HepG2 (cell line): ENCODE data around the gene GCHFR. TPM values are rescaled to one million over a fixed set of nuclear protein-coding genes. Genes with fewer than 3 reads are reported as not detected.

Source experiments
- CBX2 ChIP-seq, 2 experiments: fragments of 200-600 bp in 1 of 2; sonication (generic); formaldehyde crosslinking in 1 of 2; IDR thresholded peaks; 2 replicates each; pipeline versions ENCODE4 v1.7.0 to v1.8.1; 2018 to 2022; ENCODE audit warnings: low read depth in 2 of 2, low read length in 1 of 2, mild to moderate bottlenecking in 1 of 2, missing genetic modification reagents in 1 of 2
- HNF4A ChIP-seq: sonication (generic); formaldehyde crosslinking; IDR thresholded peaks from 2 replicates; pipeline ENCODE4 v1.4.0; 2020; ENCODE audit warnings: missing genetic modification reagents
- KLF13 ChIP-seq: sonication (generic); formaldehyde crosslinking; IDR thresholded peaks from 2 replicates; pipeline ENCODE4 v1.4.0; 2020; ENCODE audit warnings: mild to moderate bottlenecking, missing genetic modification reagents
- PAWR ChIP-seq: sonication (generic); formaldehyde crosslinking; IDR thresholded peaks from 2 replicates; pipeline ENCODE4 v1.4.0; 2020; ENCODE audit warnings: missing genetic modification reagents, mild to moderate bottlenecking, borderline replicate concordance
- PRMT3 ChIP-seq: sonication (generic); formaldehyde crosslinking; IDR thresholded peaks from 2 replicates; pipeline ENCODE4 v1.8.1; 2022; ENCODE audit warnings: low read depth, mild to moderate bottlenecking, moderate library complexity, missing genetic modification reagents, borderline replicate concordance
- RFX1 ChIP-seq: fragments of 450-650 bp; IDR thresholded peaks from 2 replicates; pipeline ENCODE4 v1.6.1; 2017
- STAT5B ChIP-seq: sonication (generic); formaldehyde crosslinking; IDR thresholded peaks from 2 replicates; pipeline ENCODE4 v1.4.0; 2020; ENCODE audit warnings: missing genetic modification reagents
- TCF7L2 ChIP-seq: IDR thresholded peaks from 2 replicates; pipeline ENCODE4 v1.6.1; 2011; ENCODE audit warnings: mild to moderate bottlenecking, low read depth, low read length, moderate library complexity
- THAP11 ChIP-seq: IDR thresholded peaks from 2 replicates; pipeline ENCODE4 v1.6.1; 2016; ENCODE audit warnings: missing biosample characterization, missing genetic modification reagents
- ZNF121 ChIP-seq: sonication (generic); formaldehyde crosslinking; IDR thresholded peaks from 2 replicates; pipeline ENCODE4 v1.5.0; 2020; ENCODE audit warnings: mild to moderate bottlenecking, missing genetic modification reagents
- ZNF143 ChIP-seq: sonication (generic); formaldehyde crosslinking; IDR thresholded peaks from 2 replicates; pipeline ENCODE4 v1.4.0; 2020; ENCODE audit warnings: missing genetic modification reagents
- ZNF180 ChIP-seq: sonication (generic); formaldehyde crosslinking; IDR thresholded peaks from 2 replicates; pipeline ENCODE4 v1.4.0; 2020; ENCODE audit warnings: low read depth, missing genetic modification reagents, borderline replicate concordance
- ZNF282 ChIP-seq: fragments of 450-650 bp; IDR thresholded peaks from 2 replicates; pipeline ENCODE4 v1.6.1; 2018; ENCODE audit not compliant: partially characterized antibody
- ZNF644 ChIP-seq: IDR thresholded peaks from 2 replicates; pipeline ENCODE4 v1.6.1; 2016; ENCODE audit warnings: low read depth
- ZNF780A ChIP-seq: sonication (generic); formaldehyde crosslinking; IDR thresholded peaks from 2 replicates; pipeline ENCODE4 v1.8.0; 2022; ENCODE audit warnings: mild to moderate bottlenecking, missing genetic modification reagents, moderate library complexity
- ZNF816 ChIP-seq: sonication (generic); formaldehyde crosslinking; IDR thresholded peaks from 2 replicates; pipeline ENCODE4 v1.8.0; 2022; ENCODE audit warnings: missing genetic modification reagents, mild to moderate bottlenecking, borderline replicate concordance
- ZSCAN30 ChIP-seq: sonication (generic); formaldehyde crosslinking; IDR thresholded peaks from 2 replicates; pipeline ENCODE4 v1.5.0; 2020; ENCODE audit warnings: mild to moderate bottlenecking, missing genetic modification reagents
- ZSCAN31 ChIP-seq: sonication (generic); formaldehyde crosslinking; IDR thresholded peaks from 2 replicates; pipeline ENCODE4 v1.5.0; 2020; ENCODE audit warnings: low read depth, mild to moderate bottlenecking, missing genetic modification reagents
- polyA plus RNA-seq, 8 experiments: library from polyadenylated mRNA; depleted of rRNA in 3 of 8; stranded (reverse) in 7 of 8; unstranded in 1 of 8; fragments of >200 nt; fragmentation: Illumina TruSeq in 4 of 8; extraction: Trizol in 4 of 8; gene quantifications; 2 replicates each; pipeline versions ENCODE4 v1.2.1 to v1.2.3, GENCODE V29; 2011 to 2016; ENCODE audit warnings: low read depth in 4 of 8, missing spikeins in 1 of 8, mixed read lengths in 1 of 8; ENCODE audit not compliant: insufficient read depth in 1 of 8
- total RNA-seq, 5 experiments: library from RNA; depleted of rRNA; stranded (reverse); fragments of >200 nt; fragmentation: Illumina TruSeq; extraction: Trizol; gene quantifications; 2 replicates each; pipeline ENCODE4 v1.2.3, GENCODE V29; 2016; ENCODE audit warnings: low read depth in 1 of 5
- TF ChIP-seq, protein P1 (sequence below), 2 experiments: sonication (generic) in 1 of 2; formaldehyde crosslinking in 1 of 2; IDR thresholded peaks; 2 replicates each; pipeline versions ENCODE4 v1.4.0 to v1.6.1; 2016 to 2020; ENCODE audit warnings: borderline replicate concordance in 1 of 2, low read depth in 1 of 2, mild to moderate bottlenecking in 1 of 2, missing genetic modification reagents in 1 of 2
- TF ChIP-seq, protein P2 (sequence below): sonication (generic); formaldehyde crosslinking; IDR thresholded peaks from 2 replicates; pipeline ENCODE4 v1.4.0; 2020; ENCODE audit warnings: missing genetic modification reagents, mild to moderate bottlenecking, borderline replicate concordance
- TF ChIP-seq, protein P3 (sequence below): sonication (generic); formaldehyde crosslinking; conservative IDR thresholded peaks from 2 replicates; pipeline ENCODE4 v1.8.1; 2023; ENCODE audit warnings: missing genetic modification reagents

Gene GCHFR
- total and polyA plus RNA-seq, 2 of the 13 experiments (the other 11 are each of a cell fraction or from before 2014, with no cell fraction given): 51.5 to 92.4 TPM

DNA sequence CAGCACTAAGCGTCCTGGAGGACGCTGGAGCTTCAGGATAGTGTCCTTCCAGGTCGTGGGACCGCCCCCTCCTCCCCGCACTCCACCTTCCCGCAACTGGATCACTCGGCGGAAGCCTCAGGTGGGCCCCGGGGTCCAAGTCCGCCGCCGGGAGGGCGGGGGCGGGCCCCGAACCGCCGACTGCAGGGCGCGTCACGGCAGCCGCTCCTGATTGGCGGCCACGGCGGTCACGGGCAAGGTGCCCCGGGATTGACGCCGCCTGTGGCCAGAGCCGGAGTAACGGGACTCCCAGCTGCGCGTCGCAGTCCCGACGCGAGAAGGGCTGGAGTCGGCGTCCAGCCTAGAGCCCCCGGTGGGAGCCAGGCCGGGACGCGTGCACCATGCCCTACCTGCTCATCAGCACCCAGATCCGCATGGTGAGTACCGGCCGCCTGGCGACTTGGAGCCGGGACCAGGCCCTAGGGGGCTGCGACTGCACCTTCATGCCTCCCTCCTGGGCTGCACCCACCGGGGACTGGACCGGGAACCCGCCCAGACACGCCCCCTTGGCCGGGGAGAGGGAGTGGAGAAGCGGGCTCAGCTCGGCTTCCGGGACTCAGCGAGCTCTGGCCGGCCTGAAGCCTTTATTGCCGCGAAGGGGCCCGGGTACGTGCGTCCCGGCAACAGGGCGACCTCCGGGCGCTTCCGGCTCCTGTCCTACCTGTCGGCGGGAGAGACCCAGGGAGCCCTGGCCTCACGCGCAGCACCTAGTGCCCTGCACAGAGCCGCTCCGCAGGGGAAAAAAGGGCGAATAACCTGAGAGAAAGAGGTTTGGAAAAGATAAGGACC, at the start of gene GCHFR (continued):
- TF ChIP-seq ZNF180 (no peak), ZNF143 (CRISPR knock-in tag) (no peak), ZSCAN30 (CRISPR knock-in tag) (peak; percentile 73; the same call in 1 of the 2 replicates), PRMT3 (CRISPR knock-in tag) (0 out of 2 replicates have a peak, but pooled peaks have one; percentile 51), ZNF780A (CRISPR knock-in tag) (no peak), THAP11 (CRISPR knock-in tag) (no peak), ZSCAN31 (CRISPR knock-in tag) (peak; percentile 78; the same call in 1 of the 2 replicates), CBX2 (IDR thresholded peaks at IDR 0.05; ENCODE audit: low read depth, low read length) (no peak), CBX2 (CRISPR knock-in tag; IDR thresholded peaks at IDR 0.05; ENCODE audit: low read depth) (no peak), ZNF644 (no peak), HNF4A (CRISPR knock-in tag) (peak; percentile 25; the same call in 1 of the 2 replicates), RFX1 (no peak), ZNF282 (no peak), ZNF816 (no peak), ZNF121 (CRISPR knock-in tag) (peak; percentile 79), STAT5B (CRISPR knock-in tag) (peak; percentile 84; the same call in 1 of the 2 replicates), PAWR (CRISPR knock-in tag) (no peak), KLF13 (CRISPR knock-in tag) (no peak), TCF7L2 (no peak)
- TF ChIP-seq, protein P1, sequence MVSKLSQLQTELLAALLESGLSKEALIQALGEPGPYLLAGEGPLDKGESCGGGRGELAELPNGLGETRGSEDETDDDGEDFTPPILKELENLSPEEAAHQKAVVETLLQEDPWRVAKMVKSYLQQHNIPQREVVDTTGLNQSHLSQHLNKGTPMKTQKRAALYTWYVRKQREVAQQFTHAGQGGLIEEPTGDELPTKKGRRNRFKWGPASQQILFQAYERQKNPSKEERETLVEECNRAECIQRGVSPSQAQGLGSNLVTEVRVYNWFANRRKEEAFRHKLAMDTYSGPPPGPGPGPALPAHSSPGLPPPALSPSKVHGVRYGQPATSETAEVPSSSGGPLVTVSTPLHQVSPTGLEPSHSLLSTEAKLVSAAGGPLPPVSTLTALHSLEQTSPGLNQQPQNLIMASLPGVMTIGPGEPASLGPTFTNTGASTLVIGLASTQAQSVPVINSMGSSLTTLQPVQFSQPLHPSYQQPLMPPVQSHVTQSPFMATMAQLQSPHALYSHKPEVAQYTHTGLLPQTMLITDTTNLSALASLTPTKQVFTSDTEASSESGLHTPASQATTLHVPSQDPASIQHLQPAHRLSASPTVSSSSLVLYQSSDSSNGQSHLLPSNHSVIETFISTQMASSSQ (IDR thresholded peaks at IDR 0.05; ENCODE audit: low read depth): no peak
- TF ChIP-seq, protein P1 (CRISPR knock-in tag; IDR thresholded peaks at IDR 0.05; ENCODE audit: borderline replicate concordance): peak; percentile 41; the same call in 1 of the 2 replicates
- TF ChIP-seq, protein P2, sequence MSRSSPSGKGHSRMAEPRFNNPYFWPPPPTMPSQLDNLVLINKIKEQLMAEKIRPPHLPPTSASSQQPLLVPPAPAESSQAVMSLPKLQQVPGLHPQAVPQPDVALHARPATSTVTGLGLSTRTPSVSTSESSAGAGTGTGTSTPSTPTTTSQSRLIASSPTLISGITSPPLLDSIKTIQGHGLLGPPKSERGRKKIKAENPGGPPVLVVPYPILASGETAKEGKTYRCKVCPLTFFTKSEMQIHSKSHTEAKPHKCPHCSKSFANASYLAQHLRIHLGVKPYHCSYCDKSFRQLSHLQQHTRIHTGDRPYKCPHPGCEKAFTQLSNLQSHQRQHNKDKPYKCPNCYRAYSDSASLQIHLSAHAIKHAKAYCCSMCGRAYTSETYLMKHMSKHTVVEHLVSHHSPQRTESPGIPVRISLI: peak; percentile 61; the same call in 1 of the 2 replicates
- TF ChIP-seq, protein P3, sequence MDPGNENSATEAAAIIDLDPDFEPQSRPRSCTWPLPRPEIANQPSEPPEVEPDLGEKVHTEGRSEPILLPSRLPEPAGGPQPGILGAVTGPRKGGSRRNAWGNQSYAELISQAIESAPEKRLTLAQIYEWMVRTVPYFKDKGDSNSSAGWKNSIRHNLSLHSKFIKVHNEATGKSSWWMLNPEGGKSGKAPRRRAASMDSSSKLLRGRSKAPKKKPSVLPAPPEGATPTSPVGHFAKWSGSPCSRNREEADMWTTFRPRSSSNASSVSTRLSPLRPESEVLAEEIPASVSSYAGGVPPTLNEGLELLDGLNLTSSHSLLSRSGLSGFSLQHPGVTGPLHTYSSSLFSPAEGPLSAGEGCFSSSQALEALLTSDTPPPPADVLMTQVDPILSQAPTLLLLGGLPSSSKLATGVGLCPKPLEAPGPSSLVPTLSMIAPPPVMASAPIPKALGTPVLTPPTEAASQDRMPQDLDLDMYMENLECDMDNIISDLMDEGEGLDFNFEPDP (CRISPR knock-in tag): peak; percentile 93; the same call in 1 of the 2 replicates
